Measurements from ENCODE around the gene KDM4C. TPM values are rescaled to one million over a fixed set of nuclear protein-coding genes. Genes with fewer than 3 reads are reported as not detected.

Gene KDM4C
- total and polyA plus RNA-seq, 2 of the 13 experiments (the other 11 are each of a cell fraction or from before 2014, with no cell fraction given), result 19.4 to 23.6 TPM

DNA sequence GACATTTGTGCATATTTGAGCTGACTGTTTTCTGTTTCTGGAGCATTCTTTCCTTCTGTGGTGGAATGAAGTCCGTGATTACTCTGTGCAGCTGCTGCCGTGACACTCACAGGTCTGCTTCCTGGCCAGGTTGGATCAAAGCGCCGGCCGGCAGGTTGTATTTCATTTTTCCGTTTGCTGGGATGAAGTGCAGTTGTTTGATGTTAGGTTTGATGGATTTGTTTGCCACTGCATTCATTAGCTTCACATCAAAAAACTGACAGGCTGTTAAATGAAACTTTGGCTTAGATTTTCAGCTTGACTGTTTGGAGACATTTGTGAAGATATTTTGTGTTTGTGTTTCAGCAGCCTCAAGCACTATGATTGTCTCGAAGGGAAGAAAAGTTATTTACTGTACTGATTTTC lies 140.1 kb downstream of the KDM4C start (continued):
- 0 out of 2 replicates have a peak, but pooled peaks have one; percentile 8 for TF ChIP-seq MAFF (IDR thresholded peaks at IDR 0.05; ENCODE audit: low read depth, low read length)
- no peak for TF ChIP-seq MTF1 (CRISPR knock-in tag; IDR thresholded peaks at IDR 0.05)
- TF ChIP-seq ZNF253 (CRISPR knock-in tag; IDR thresholded peaks at IDR 0.05; ENCODE audit: borderline replicate concordance), result no peak
- no peak for TF ChIP-seq ZNF326 (CRISPR knock-in tag; IDR thresholded peaks at IDR 0.05; ENCODE audit: borderline replicate concordance)
- no peak for TF ChIP-seq DDIT3 (CRISPR knock-in tag; IDR thresholded peaks at IDR 0.05)
- peak; percentile 90 for TF ChIP-seq CREM (IDR thresholded peaks at IDR 0.05)
- TF ChIP-seq CREM (CRISPR knock-in tag; IDR thresholded peaks at IDR 0.05), result no peak
- peak; percentile 70 for TF ChIP-seq BCL6 (CRISPR knock-in tag; IDR thresholded peaks at IDR 0.05)
- TF ChIP-seq ATRX (CRISPR knock-in tag; IDR thresholded peaks at IDR 0.05; ENCODE audit: borderline replicate concordance), result no peak
- TF ChIP-seq, protein P1, sequence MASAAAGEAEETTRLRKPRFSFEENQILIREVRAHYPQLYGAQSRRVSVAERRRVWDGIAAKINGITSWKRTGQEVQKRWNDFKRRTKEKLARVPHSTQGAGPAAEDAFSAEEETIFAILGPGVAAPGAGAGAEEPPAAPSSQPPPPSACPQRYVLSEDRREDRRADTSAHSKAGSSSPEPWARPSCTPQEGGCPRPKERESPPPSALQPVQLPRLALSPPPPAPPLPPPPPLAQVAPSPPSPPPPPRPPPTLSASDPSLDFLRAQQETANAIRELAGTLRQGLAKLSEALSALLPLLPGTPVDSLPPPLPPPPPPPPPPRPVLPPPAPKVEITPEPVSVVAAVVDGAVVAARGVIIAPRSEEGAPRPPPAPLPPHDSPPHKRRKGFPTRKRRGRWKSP (CRISPR knock-in tag; IDR thresholded peaks at IDR 0.05), result peak; percentile 41; the same call in 1 of the 2 replicates
- TF ChIP-seq PATZ1 (CRISPR knock-in tag; IDR thresholded peaks at IDR 0.05), result no peak
- no peak for TF ChIP-seq NCOA5 (CRISPR knock-in tag; IDR thresholded peaks at IDR 0.05)
- peak; percentile 58; the same call in 1 of the 2 replicates for TF ChIP-seq ZNF430 (CRISPR knock-in tag; IDR thresholded peaks at IDR 0.05)
- no peak for TF ChIP-seq ZNF562 (CRISPR knock-in tag; IDR thresholded peaks at IDR 0.05; ENCODE audit: borderline replicate concordance)
- TF ChIP-seq SATB2 (CRISPR knock-in tag; IDR thresholded peaks at IDR 0.05), result no peak
- TF ChIP-seq, protein P2, sequence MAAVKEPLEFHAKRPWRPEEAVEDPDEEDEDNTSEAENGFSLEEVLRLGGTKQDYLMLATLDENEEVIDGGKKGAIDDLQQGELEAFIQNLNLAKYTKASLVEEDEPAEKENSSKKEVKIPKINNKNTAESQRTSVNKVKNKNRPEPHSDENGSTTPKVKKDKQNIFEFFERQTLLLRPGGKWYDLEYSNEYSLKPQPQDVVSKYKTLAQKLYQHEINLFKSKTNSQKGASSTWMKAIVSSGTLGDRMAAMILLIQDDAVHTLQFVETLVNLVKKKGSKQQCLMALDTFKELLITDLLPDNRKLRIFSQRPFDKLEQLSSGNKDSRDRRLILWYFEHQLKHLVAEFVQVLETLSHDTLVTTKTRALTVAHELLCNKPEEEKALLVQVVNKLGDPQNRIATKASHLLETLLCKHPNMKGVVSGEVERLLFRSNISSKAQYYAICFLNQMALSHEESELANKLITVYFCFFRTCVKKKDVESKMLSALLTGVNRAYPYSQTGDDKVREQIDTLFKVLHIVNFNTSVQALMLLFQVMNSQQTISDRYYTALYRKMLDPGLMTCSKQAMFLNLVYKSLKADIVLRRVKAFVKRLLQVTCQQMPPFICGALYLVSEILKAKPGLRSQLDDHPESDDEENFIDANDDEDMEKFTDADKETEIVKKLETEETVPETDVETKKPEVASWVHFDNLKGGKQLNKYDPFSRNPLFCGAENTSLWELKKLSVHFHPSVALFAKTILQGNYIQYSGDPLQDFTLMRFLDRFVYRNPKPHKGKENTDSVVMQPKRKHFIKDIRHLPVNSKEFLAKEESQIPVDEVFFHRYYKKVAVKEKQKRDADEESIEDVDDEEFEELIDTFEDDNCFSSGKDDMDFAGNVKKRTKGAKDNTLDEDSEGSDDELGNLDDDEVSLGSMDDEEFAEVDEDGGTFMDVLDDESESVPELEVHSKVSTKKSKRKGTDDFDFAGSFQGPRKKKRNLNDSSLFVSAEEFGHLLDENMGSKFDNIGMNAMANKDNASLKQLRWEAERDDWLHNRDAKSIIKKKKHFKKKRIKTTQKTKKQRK (IDR thresholded peaks at IDR 0.05; ENCODE audit: low read length), result no peak
- TF ChIP-seq ZBTB43 (CRISPR knock-in tag; conservative IDR thresholded peaks at IDR 0.05), result no peak
- TF ChIP-seq FOXA3 (CRISPR knock-in tag; IDR thresholded peaks at IDR 0.05), result peak; percentile 83
- no peak for TF ChIP-seq PHF8 (CRISPR knock-in tag; IDR thresholded peaks at IDR 0.05)
- no peak for TF ChIP-seq GATAD1 (CRISPR knock-in tag; IDR thresholded peaks at IDR 0.05)
- TF ChIP-seq, protein P3, sequence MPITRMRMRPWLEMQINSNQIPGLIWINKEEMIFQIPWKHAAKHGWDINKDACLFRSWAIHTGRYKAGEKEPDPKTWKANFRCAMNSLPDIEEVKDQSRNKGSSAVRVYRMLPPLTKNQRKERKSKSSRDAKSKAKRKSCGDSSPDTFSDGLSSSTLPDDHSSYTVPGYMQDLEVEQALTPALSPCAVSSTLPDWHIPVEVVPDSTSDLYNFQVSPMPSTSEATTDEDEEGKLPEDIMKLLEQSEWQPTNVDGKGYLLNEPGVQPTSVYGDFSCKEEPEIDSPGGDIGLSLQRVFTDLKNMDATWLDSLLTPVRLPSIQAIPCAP (CRISPR knock-in tag; IDR thresholded peaks at IDR 0.05; ENCODE audit: low read depth), result no peak
- peak; percentile 94 for TF ChIP-seq TEAD3 (CRISPR knock-in tag; optimal IDR thresholded peaks at IDR 0.05; ENCODE audit: borderline replicate concordance)
- TF ChIP-seq MEF2D (CRISPR knock-in tag; IDR thresholded peaks at IDR 0.05), result peak; percentile 72
